22Rv1 (cell line): ENCODE data around the gene CXCR5.

Experiments used
- H3K27ac ChIP-seq: fragments of 450-650 bp; 2 replicates; pipeline ENCODE4 v1.5.1; 2017
- CTCF ChIP-seq: fragments of 450-650 bp; IDR thresholded peaks from 2 replicates; pipeline ENCODE4 v1.5.1; 2017; ENCODE audit warnings: mild to moderate bottlenecking
- ZFX ChIP-seq: fragments of 450-650 bp; IDR thresholded peaks from 2 replicates; pipeline ENCODE4 v1.6.1; 2017; ENCODE audit warnings: antibody characterized with exemption, borderline replicate concordance

CXCR5 gene

DNA sequence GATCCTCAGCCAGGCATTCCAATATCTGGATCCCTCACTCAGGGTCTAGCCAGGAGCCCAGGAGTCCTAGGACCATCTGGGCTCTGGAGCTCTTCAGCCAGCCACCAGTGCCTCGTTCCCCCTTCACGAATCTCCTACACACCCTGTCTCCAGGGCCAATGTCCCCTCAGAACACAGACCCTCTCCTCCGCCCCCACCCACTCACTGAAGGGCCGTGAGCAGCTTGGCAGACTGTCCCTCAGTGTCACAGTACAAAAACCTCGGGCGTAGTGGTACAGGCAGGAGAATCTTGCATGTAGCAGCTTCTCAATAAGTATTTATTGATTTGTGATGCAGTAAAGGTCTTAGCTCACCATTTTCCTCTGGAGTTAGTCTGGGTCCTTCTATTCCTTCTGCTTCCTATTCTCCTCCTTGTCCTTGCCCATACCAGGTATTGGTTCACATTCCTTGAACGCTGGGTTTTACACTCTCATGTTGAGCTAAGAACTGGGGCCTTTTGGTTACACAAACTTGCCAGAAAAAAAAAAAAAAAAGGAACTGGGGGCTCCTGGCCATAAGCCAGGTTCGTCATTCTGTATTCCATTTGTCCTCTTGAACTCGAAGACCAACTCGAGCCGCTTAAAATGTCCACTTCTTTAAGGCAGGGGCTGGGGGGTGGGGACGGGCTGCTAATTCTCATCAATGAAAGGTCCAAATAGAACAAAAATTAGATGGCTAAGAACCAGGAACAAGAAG lies 2.3 kb downstream of the CXCR5 start:
- H3K27ac ChIP-seq, result no peak overlapping the region

GRCh38 chr11:118886681-118887111 lies 3.0 kb downstream of the CXCR5 start:
- TF ChIP-seq ZFX, result no peak
- TF ChIP-seq CTCF, result no peak
- H3K27ac ChIP-seq, result no peak overlapping the region

More for the DNA sequence above, 2.3 kb downstream of the CXCR5 start:
- TF ChIP-seq CTCF (no peak), ZFX (no peak)

- no peak overlapping the region for H3K27ac ChIP-seq
- TF ChIP-seq ZFX (no peak), CTCF (no peak)
Measured at GRCh38 chr11:118887206-118887605, 3.5 kb downstream of the CXCR5 start.

GRCh38 chr11:118888398-118888797 lies 4.7 kb downstream of the CXCR5 start:
- no peak overlapping the region for H3K27ac ChIP-seq

GRCh38 chr11:118889797-118890196 lies 6.1 kb downstream of the CXCR5 start:
- H3K27ac ChIP-seq, result no peak overlapping the region
- TF ChIP-seq ZFX, result no peak
- no peak for TF ChIP-seq CTCF

More at GRCh38 chr11:118888398-118888797, 4.7 kb downstream of the CXCR5 start:
- no peak for TF ChIP-seq CTCF

- TF ChIP-seq ZFX, result no peak
- TF ChIP-seq CTCF, result no peak
- H3K27ac ChIP-seq, result no peak overlapping the region
Measured at GRCh38 chr11:118892514-118892913, 8.8 kb downstream of the CXCR5 start.

GRCh38 chr11:118892964-118893363 lies 9.3 kb downstream of the CXCR5 start:
- TF ChIP-seq CTCF, result no peak
- TF ChIP-seq ZFX, result no peak
- no peak overlapping the region for H3K27ac ChIP-seq
